ENCODE data around the gene STRN.

DNA sequence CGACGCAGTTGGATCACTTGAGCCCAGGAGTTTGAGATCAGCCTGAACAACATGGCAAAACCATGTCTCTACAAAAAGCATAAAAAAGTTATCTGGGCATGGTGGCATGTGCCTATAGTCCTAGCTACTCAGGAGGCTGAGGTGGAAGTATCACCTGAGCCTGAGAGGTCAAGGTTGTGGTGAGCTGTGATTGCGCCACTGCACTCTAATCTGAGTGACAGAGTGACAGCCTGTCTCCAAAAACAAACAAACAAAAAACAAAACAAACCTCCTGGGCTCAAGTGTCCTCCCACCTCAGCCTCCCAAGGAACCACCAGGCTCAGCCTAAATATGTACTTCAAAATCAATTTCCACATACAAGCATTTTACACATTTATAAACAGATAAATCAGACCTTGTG, 83.8 kb downstream of the STRN start:
- TF ChIP-seq, protein P1, sequence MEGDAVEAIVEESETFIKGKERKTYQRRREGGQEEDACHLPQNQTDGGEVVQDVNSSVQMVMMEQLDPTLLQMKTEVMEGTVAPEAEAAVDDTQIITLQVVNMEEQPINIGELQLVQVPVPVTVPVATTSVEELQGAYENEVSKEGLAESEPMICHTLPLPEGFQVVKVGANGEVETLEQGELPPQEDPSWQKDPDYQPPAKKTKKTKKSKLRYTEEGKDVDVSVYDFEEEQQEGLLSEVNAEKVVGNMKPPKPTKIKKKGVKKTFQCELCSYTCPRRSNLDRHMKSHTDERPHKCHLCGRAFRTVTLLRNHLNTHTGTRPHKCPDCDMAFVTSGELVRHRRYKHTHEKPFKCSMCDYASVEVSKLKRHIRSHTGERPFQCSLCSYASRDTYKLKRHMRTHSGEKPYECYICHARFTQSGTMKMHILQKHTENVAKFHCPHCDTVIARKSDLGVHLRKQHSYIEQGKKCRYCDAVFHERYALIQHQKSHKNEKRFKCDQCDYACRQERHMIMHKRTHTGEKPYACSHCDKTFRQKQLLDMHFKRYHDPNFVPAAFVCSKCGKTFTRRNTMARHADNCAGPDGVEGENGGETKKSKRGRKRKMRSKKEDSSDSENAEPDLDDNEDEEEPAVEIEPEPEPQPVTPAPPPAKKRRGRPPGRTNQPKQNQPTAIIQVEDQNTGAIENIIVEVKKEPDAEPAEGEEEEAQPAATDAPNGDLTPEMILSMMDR (IDR thresholded peaks at IDR 0.05), result no peak
- TF ChIP-seq ZFX (IDR thresholded peaks at IDR 0.05; ENCODE audit: borderline replicate concordance), result no peak
